ENCODE measurements around the gene POLR2E.

Gene POLR2E

GRCh38 chr19:1136201-1136600 lies 41.0 kb upstream of the POLR2E start:
- Histone ChIP-seq H2BK120ac (ENCODE audit: insufficient read depth, low read length, poor library complexity) (no peak overlapping the region), H3K36me3 (ENCODE audit: control insufficient read depth in 1 of 2, insufficient read depth in 2 of 2, low read length in 2 of 2) (peaks cover 7 to 24% of the 10 kb centered on the region in 2 experiments), H3K27me3 (ENCODE audit: insufficient read depth, low read length) (no peaks in the 10 kb centered on the region)

GRCh38 chr19:1135454-1135853 lies 40.3 kb upstream of the POLR2E start:
- Histone ChIP-seq H3K4me3 (ENCODE audit: low read depth, low read length) (no peak overlapping the region), H3K27ac (ENCODE audit: low read depth, low read length) (no peak overlapping the region), H3K9ac (ENCODE audit: low read length) (no peak overlapping the region), H3K36me3 (ENCODE audit: control insufficient read depth in 1 of 2, insufficient read depth in 2 of 2, low read length in 2 of 2) (peaks cover 4 to 21% of the 10 kb centered on the region in 2 experiments), H3K14ac (ENCODE audit: low read length) (no peak overlapping the region), H3K79me1 (ENCODE audit: low read length) (peaks cover 11% of the 10 kb centered on the region), H3K23ac (ENCODE audit: low read length) (no peak overlapping the region), H3K18ac (ENCODE audit: low read length) (no peak overlapping the region), H3K4me1 (ENCODE audit: control insufficient read depth in 1 of 2, insufficient read depth in 2 of 2, low read length in 2 of 2) (peaks cover 16 to 21% of the 10 kb centered on the region in 2 experiments), H2BK12ac (ENCODE audit: low read length) (no peak overlapping the region), H3K4me2 (ENCODE audit: low read length) (no peak overlapping the region), H3K79me2 (ENCODE audit: control insufficient read depth, insufficient read depth, low read length, poor library complexity) (peaks cover 3% of the 10 kb centered on the region), H4K12ac (ENCODE audit: low read depth, low read length) (no peak overlapping the region), H3K9me3 (ENCODE audit: insufficient read depth, low read depth, low read length) (no peaks in the 10 kb centered on the region), H2AK5ac (ENCODE audit: low read length) (no peak overlapping the region), H2BK5ac (ENCODE audit: low read depth, low read length, poor library complexity) (no peak overlapping the region), H3K27me3 (ENCODE audit: insufficient read depth, low read length) (no peaks in the 10 kb centered on the region), H4K8ac (ENCODE audit: low read depth, low read length) (no peak overlapping the region), H4K91ac (ENCODE audit: low read depth, low read length) (no peak overlapping the region), H2BK120ac (ENCODE audit: insufficient read depth, low read length, poor library complexity) (no peak overlapping the region), H3K4ac (ENCODE audit: low read depth, low read length) (no peak overlapping the region), H2AFZ (ENCODE audit: insufficient read depth, low read length, poor library complexity) (no peak overlapping the region)
- no CpG with 5 or more reads among the region's 17 CpGs for WGBS (ENCODE audit: extremely low coverage, insufficient coverage, insufficient read length)
- no peak for DNase-seq

More at GRCh38 chr19:1136201-1136600, 41.0 kb upstream of the POLR2E start:
- H3K4me3 ChIP-seq (ENCODE audit: low read depth, low read length) = no peak overlapping the region
- H3K79me1 ChIP-seq (ENCODE audit: low read length) = peaks cover 11% of the 10 kb centered on the region
- peaks cover 3% of the 10 kb centered on the region for H3K79me2 ChIP-seq (ENCODE audit: control insufficient read depth, insufficient read depth, low read length, poor library complexity)
- H2BK5ac ChIP-seq (ENCODE audit: low read depth, low read length, poor library complexity) = no peak overlapping the region
- no peak overlapping the region for H4K91ac ChIP-seq (ENCODE audit: low read depth, low read length)
- no peak overlapping the region for H2AFZ ChIP-seq (ENCODE audit: insufficient read depth, low read length, poor library complexity)
- H3K14ac ChIP-seq (ENCODE audit: low read length) = no peak overlapping the region
- H3K4ac ChIP-seq (ENCODE audit: low read depth, low read length) = no peak overlapping the region
- WGBS (ENCODE audit: extremely low coverage, insufficient coverage, insufficient read length) = no CpG with 5 or more reads among the region's 12 CpGs
- no peaks in the 10 kb centered on the region for H3K9me3 ChIP-seq (ENCODE audit: insufficient read depth, low read depth, low read length)
- H3K27ac ChIP-seq (ENCODE audit: low read depth, low read length) = no peak overlapping the region
- no peak for DNase-seq
- peaks cover 16 to 18% of the 10 kb centered on the region in 2 experiments for H3K4me1 ChIP-seq (ENCODE audit: control insufficient read depth in 1 of 2, insufficient read depth in 2 of 2, low read length in 2 of 2)
- H3K9ac ChIP-seq (ENCODE audit: low read length) = no peak overlapping the region
- H2BK12ac ChIP-seq (ENCODE audit: low read length) = no peak overlapping the region
- no peak overlapping the region for H4K8ac ChIP-seq (ENCODE audit: low read depth, low read length)
- no peak overlapping the region for H3K4me2 ChIP-seq (ENCODE audit: low read length)
- H2AK5ac ChIP-seq (ENCODE audit: low read length) = no peak overlapping the region
- H3K23ac ChIP-seq (ENCODE audit: low read length) = no peak overlapping the region
- H3K18ac ChIP-seq (ENCODE audit: low read length) = no peak overlapping the region
- H4K12ac ChIP-seq (ENCODE audit: low read depth, low read length) = no peak overlapping the region

- Histone ChIP-seq H3K9ac (ENCODE audit: low read length) (no peak overlapping the region), H3K27ac (ENCODE audit: low read depth, low read length) (peak overlapping the region; percentile 29), H3K4me1 (ENCODE audit: control insufficient read depth in 1 of 2, insufficient read depth in 2 of 2, low read length in 2 of 2) (peaks cover 16 to 21% of the 10 kb centered on the region in 2 experiments), H3K36me3 (ENCODE audit: control insufficient read depth in 1 of 2, insufficient read depth in 2 of 2, low read length in 2 of 2) (peaks cover 4 to 22% of the 10 kb centered on the region in 2 experiments), H4K91ac (ENCODE audit: low read depth, low read length) (peak overlapping the region; percentile 5), H3K23ac (ENCODE audit: low read length) (no peak overlapping the region), H4K8ac (ENCODE audit: low read depth, low read length) (no peak overlapping the region), H2AK5ac (ENCODE audit: low read length) (no peak overlapping the region), H3K9me3 (ENCODE audit: insufficient read depth, low read depth, low read length) (no peaks in the 10 kb centered on the region), H3K79me1 (ENCODE audit: low read length) (peaks cover 11% of the 10 kb centered on the region), H3K4me3 (ENCODE audit: low read depth, low read length) (no peak overlapping the region), H4K12ac (ENCODE audit: low read depth, low read length) (no peak overlapping the region), H2AFZ (ENCODE audit: insufficient read depth, low read length, poor library complexity) (no peak overlapping the region), H3K4me2 (ENCODE audit: low read length) (no peak overlapping the region), H3K4ac (ENCODE audit: low read depth, low read length) (no peak overlapping the region), H3K14ac (ENCODE audit: low read length) (no peak overlapping the region), H3K27me3 (ENCODE audit: insufficient read depth, low read length) (no peaks in the 10 kb centered on the region), H3K79me2 (ENCODE audit: control insufficient read depth, insufficient read depth, low read length, poor library complexity) (peaks cover 3% of the 10 kb centered on the region), H3K18ac (ENCODE audit: low read length) (peak overlapping the region; percentile 3), H2BK120ac (ENCODE audit: insufficient read depth, low read length, poor library complexity) (no peak overlapping the region), H2BK5ac (ENCODE audit: low read depth, low read length, poor library complexity) (peak overlapping the region; percentile 0), H2BK12ac (ENCODE audit: low read length) (no peak overlapping the region)
- peak; percentile 63 to 66 for DNase-seq
- no CpG with 5 or more reads among the region's 11 CpGs for WGBS (ENCODE audit: extremely low coverage, insufficient coverage, insufficient read length)
Observed at GRCh38 chr19:1134431-1134830, 39.3 kb upstream of the POLR2E start.

GRCh38 chr19:1133471-1133929 lies 38.3 kb upstream of the POLR2E start:
- no peak for DNase-seq
- no CpG with 5 or more reads among the region's 25 CpGs for WGBS (ENCODE audit: extremely low coverage, insufficient coverage, insufficient read length)
- no peak overlapping the region for H3K14ac ChIP-seq (ENCODE audit: low read length)
- peaks cover 3% of the 10 kb centered on the region for H3K79me2 ChIP-seq (ENCODE audit: control insufficient read depth, insufficient read depth, low read length, poor library complexity)
- H4K8ac ChIP-seq (ENCODE audit: low read depth, low read length) = peak overlapping the region; percentile 35
- H3K36me3 ChIP-seq (ENCODE audit: control insufficient read depth in 1 of 2, insufficient read depth in 2 of 2, low read length in 2 of 2) = peaks cover 0 to 20% of the 10 kb centered on the region in 2 experiments
- H4K12ac ChIP-seq (ENCODE audit: low read depth, low read length) = no peak overlapping the region
- H2BK120ac ChIP-seq (ENCODE audit: insufficient read depth, low read length, poor library complexity) = no peak overlapping the region
- H3K4me3 ChIP-seq (ENCODE audit: low read depth, low read length) = no peak overlapping the region
- H3K9me3 ChIP-seq (ENCODE audit: insufficient read depth, low read depth, low read length) = no peaks in the 10 kb centered on the region
- H3K4me1 ChIP-seq (ENCODE audit: control insufficient read depth in 1 of 2, insufficient read depth in 2 of 2, low read length in 2 of 2) = peaks cover 16 to 21% of the 10 kb centered on the region in 2 experiments
- H2BK5ac ChIP-seq (ENCODE audit: low read depth, low read length, poor library complexity) = no peak overlapping the region
- H2AK5ac ChIP-seq (ENCODE audit: low read length) = peak overlapping the region; percentile 22
- H2BK12ac ChIP-seq (ENCODE audit: low read length) = peak overlapping the region; percentile 24
- no peak overlapping the region for H3K23ac ChIP-seq (ENCODE audit: low read length)
- H3K9ac ChIP-seq (ENCODE audit: low read length) = no peak overlapping the region
- peak overlapping the region; percentile 17 for H3K18ac ChIP-seq (ENCODE audit: low read length)
- H3K27ac ChIP-seq (ENCODE audit: low read depth, low read length) = no peak overlapping the region
- no peak overlapping the region for H2AFZ ChIP-seq (ENCODE audit: insufficient read depth, low read length, poor library complexity)
- H3K79me1 ChIP-seq (ENCODE audit: low read length) = peaks cover 11% of the 10 kb centered on the region
- H3K4ac ChIP-seq (ENCODE audit: low read depth, low read length) = no peak overlapping the region
- H4K91ac ChIP-seq (ENCODE audit: low read depth, low read length) = peak overlapping the region; percentile 5
- H3K27me3 ChIP-seq (ENCODE audit: insufficient read depth, low read length) = no peaks in the 10 kb centered on the region
- no peak overlapping the region for H3K4me2 ChIP-seq (ENCODE audit: low read length)

Measured in trophoblast cell (in vitro differentiated cells and primary cell).